HEK293 (cell line): Measurements from ENCODE around the gene LYZL6.

Source experiments
- CTCF ChIA-PET: fragments of 350-600 bp; formaldehyde crosslinking; extraction: SDS; loops from one replicate; lab custom pipeline; 2021; ENCODE audit warnings: antibody characterized with exemption; lab: Yijun Ruan, JAX
- POLR2A ChIA-PET: fragments of 300-600 bp; formaldehyde crosslinking; extraction: SDS; loops from one replicate; lab custom pipeline; 2020; ENCODE audit warnings: antibody characterized with exemption, inconsistent platforms; lab: Yijun Ruan, JAX
- H3K27ac ChIP-seq: fragments of 200-500 bp; sonication (Bioruptor generic); 2 replicates; pipeline ENCODE4 v1.5.1; 2014; ENCODE audit warnings: low read depth, low read length, control low read depth, inconsistent platforms; ENCODE audit errors: extremely low read depth
- H3K36me3 ChIP-seq, 2 experiments: fragments of 200-500 bp in 1 of 2; sonication (Bioruptor generic) in 1 of 2; 1 replicate in 1 of 2; 2 replicates in 1 of 2; pipeline ENCODE4 v1.5.1; 2014 to 2017; ENCODE audit warnings: inconsistent platforms in 2 of 2, low read length in 2 of 2; ENCODE audit not compliant: control insufficient read depth in 2 of 2, insufficient read depth in 1 of 2
- H3K4me1 ChIP-seq: fragments of 200-500 bp; sonication (Bioruptor generic); 2 replicates; pipeline ENCODE4 v1.5.1; 2014; ENCODE audit warnings: mild to moderate bottlenecking, low read length, inconsistent platforms; ENCODE audit not compliant: control insufficient read depth, insufficient read depth
- H3K4me3 ChIP-seq: 2 replicates; pipeline ENCODE4 v1.5.1; 2011; ENCODE audit warnings: low read depth, mild to moderate bottlenecking, control low read depth, low read length, moderate library complexity
- H3K9me3 ChIP-seq: fragments of 200-500 bp; sonication (Bioruptor generic); 2 replicates; pipeline ENCODE4 v1.5.1; 2014; ENCODE audit warnings: low read depth, low read length, inconsistent platforms; ENCODE audit not compliant: control insufficient read depth, insufficient read depth
- BCL11A ChIP-seq: fragments of 450-650 bp; formaldehyde crosslinking; IDR thresholded peaks from 2 replicates; pipeline ENCODE4 v1.5.1; 2016; ENCODE audit warnings: low read depth, missing biosample characterization, missing genetic modification characterization
- PATZ1 ChIP-seq: fragments of 450-650 bp; formaldehyde crosslinking; IDR thresholded peaks from 2 replicates; pipeline ENCODE4 v1.5.1; 2016; ENCODE audit warnings: missing biosample characterization, missing genetic modification characterization
- PRDM6 ChIP-seq: fragments of 450-650 bp; formaldehyde crosslinking; IDR thresholded peaks from 2 replicates; pipeline ENCODE4 v1.5.1; 2017; ENCODE audit warnings: missing biosample characterization, missing genetic modification characterization
- REST ChIP-seq: fragments of 450-650 bp; formaldehyde crosslinking; IDR thresholded peaks from 2 replicates; pipeline ENCODE4 v1.5.1; 2016; ENCODE audit warnings: missing biosample characterization, missing genetic modification characterization
- ZFP41 ChIP-seq: fragments of 450-650 bp; formaldehyde crosslinking; IDR thresholded peaks from 2 replicates; pipeline ENCODE4 v1.5.1; 2016; ENCODE audit warnings: missing biosample characterization, missing genetic modification characterization, borderline replicate concordance
- ZNF121 ChIP-seq: fragments of 450-650 bp; formaldehyde crosslinking; IDR thresholded peaks from 2 replicates; pipeline ENCODE4 v1.5.1; 2016; ENCODE audit warnings: missing biosample characterization, missing genetic modification characterization
- ZNF16 ChIP-seq: fragments of 450-650 bp; formaldehyde crosslinking; IDR thresholded peaks from 2 replicates; pipeline ENCODE4 v1.5.1; 2016; ENCODE audit warnings: low read depth, missing biosample characterization, missing genetic modification characterization
- ZNF169 ChIP-seq: fragments of 450-650 bp; formaldehyde crosslinking; IDR thresholded peaks from 2 replicates; pipeline ENCODE4 v1.5.1; 2016; ENCODE audit warnings: missing biosample characterization, missing genetic modification characterization
- ZNF184 ChIP-seq: fragments of 450-650 bp; IDR thresholded peaks from 2 replicates; pipeline ENCODE4 v1.5.1; 2018; ENCODE audit warnings: missing biosample characterization, mild to moderate bottlenecking, missing genetic modification characterization
- ZNF24 ChIP-seq: fragments of 450-650 bp; formaldehyde crosslinking; IDR thresholded peaks from 2 replicates; pipeline ENCODE4 v1.5.1; 2016; ENCODE audit warnings: missing biosample characterization, missing genetic modification characterization
- ZNF311 ChIP-seq: fragments of 450-650 bp; formaldehyde crosslinking; IDR thresholded peaks from 2 replicates; pipeline ENCODE4 v1.5.1; 2017; ENCODE audit warnings: missing biosample characterization, missing genetic modification characterization, borderline replicate concordance
- ZNF341 ChIP-seq: fragments of 450-650 bp; formaldehyde crosslinking; IDR thresholded peaks from 2 replicates; pipeline ENCODE4; 2016; ENCODE audit warnings: low read depth, missing biosample characterization, missing genetic modification characterization
- ZNF366 ChIP-seq: fragments of 450-650 bp; formaldehyde crosslinking; conservative IDR thresholded peaks from 2 replicates; pipeline ENCODE4 v1.5.1; 2016; ENCODE audit warnings: missing biosample characterization, missing genetic modification characterization
- ZNF394 ChIP-seq: fragments of 450-650 bp; formaldehyde crosslinking; IDR thresholded peaks from 2 replicates; pipeline ENCODE4 v1.5.1; 2016; ENCODE audit warnings: missing biosample characterization, missing genetic modification characterization, mild to moderate bottlenecking, moderate library complexity, borderline replicate concordance
- ZNF416 ChIP-seq: fragments of 450-650 bp; formaldehyde crosslinking; IDR thresholded peaks from 2 replicates; pipeline ENCODE4 v1.5.1; 2016; ENCODE audit warnings: missing biosample characterization, missing genetic modification characterization
- ZNF423 ChIP-seq: fragments of 450-650 bp; formaldehyde crosslinking; IDR thresholded peaks from 2 replicates; pipeline ENCODE4 v1.5.1; 2016; ENCODE audit warnings: missing biosample characterization, missing genetic modification characterization
- ZNF48 ChIP-seq: fragments of 450-650 bp; formaldehyde crosslinking; IDR thresholded peaks from 2 replicates; pipeline ENCODE4 v1.5.1; 2016; ENCODE audit warnings: missing biosample characterization, missing genetic modification characterization
- ZNF544 ChIP-seq: fragments of 450-650 bp; formaldehyde crosslinking; IDR thresholded peaks from 2 replicates; pipeline ENCODE4 v1.5.0; 2017; ENCODE audit warnings: missing biosample characterization, missing genetic modification characterization
- ZNF560 ChIP-seq: fragments of 450-650 bp; formaldehyde crosslinking; IDR thresholded peaks from 2 replicates; pipeline ENCODE4 v1.5.1; 2017; ENCODE audit warnings: missing biosample characterization, missing genetic modification characterization, borderline replicate concordance
- ZNF660 ChIP-seq: fragments of 450-650 bp; IDR thresholded peaks from 2 replicates; pipeline ENCODE4 v1.5.1; 2018; ENCODE audit warnings: missing biosample characterization, mild to moderate bottlenecking, missing genetic modification characterization
- ZNF830 ChIP-seq: fragments of 450-650 bp; IDR thresholded peaks from 2 replicates; pipeline ENCODE4 v1.5.0; 2018; ENCODE audit warnings: missing biosample characterization, missing genetic modification characterization, low read depth, mild to moderate bottlenecking, moderate library complexity

LYZL6 gene

GRCh38 chr17:35982409-35983191 lies 39.1 kb upstream of the LYZL6 start:
- TF ChIP-seq ZNF16 (tag by site-specific recombination) (no peak), ZNF311 (tag by site-specific recombination) (no peak), ZNF394 (tag by site-specific recombination) (no peak), ZNF560 (tag by site-specific recombination) (no peak), ZNF423 (tag by site-specific recombination) (no peak), PRDM6 (tag by site-specific recombination) (no peak), ZNF366 (tag by site-specific recombination) (peak; percentile 96)
- Histone ChIP-seq H3K27ac (no peak overlapping the region), H3K4me1 (no peaks in the 10 kb centered on the region), H3K36me3 (no peaks in the 10 kb centered on the region), H3K4me3 (no peak overlapping the region), H3K9me3 (no peaks in the 10 kb centered on the region)
- ChIA-PET CTCF (interaction anchor here (0.7 to 3.7 kb wide), 11 partner anchors 10 to 165 kb away, joined by 3 to 56 read pairs (median 4); no protein-coding TSS in a partner anchor), POLR2A (no interaction called here)

- ChIA-PET POLR2A (no interaction called here), CTCF (interaction anchor here (0.5 to 3.7 kb wide), 12 partner anchors 10 to 502 kb away, joined by 3 to 56 read pairs (median 4); no protein-coding TSS in a partner anchor)
- no peaks in the 10 kb centered on the region for H3K4me1 ChIP-seq
- H3K27ac ChIP-seq = no peak overlapping the region
- no peak overlapping the region for H3K4me3 ChIP-seq
- H3K9me3 ChIP-seq = no peaks in the 10 kb centered on the region
- no peak for TF ChIP-seq ZNF366 (tag by site-specific recombination)
- TF ChIP-seq ZNF121 (tag by site-specific recombination) = no peak
- no peak for TF ChIP-seq BCL11A
- TF ChIP-seq ZNF830 (tag by site-specific recombination) = no peak
- no peak for TF ChIP-seq ZNF169
- no peak for TF ChIP-seq ZNF544 (tag by site-specific recombination)
- no peak for TF ChIP-seq ZNF560 (tag by site-specific recombination)
- no peak for TF ChIP-seq ZFP41 (tag by site-specific recombination)
- TF ChIP-seq, all 188 proteins: peak for 0
- H3K36me3 ChIP-seq = no peaks in the 10 kb centered on the region
Observed at GRCh38 chr17:35981908-35982330, 38.4 kb upstream of the LYZL6 start.

- H3K4me1 ChIP-seq = no peaks in the 10 kb centered on the region
- no peak within 1 kb of the TSS for H3K27ac ChIP-seq
- no peaks in the 10 kb centered on the region for H3K36me3 ChIP-seq
- CTCF ChIA-PET = interaction anchor here (1.0 to 3.7 kb wide), 8 partner anchors 9 to 502 kb away, joined by 3 to 56 read pairs (median 6); no protein-coding TSS in a partner anchor
- no peak for TF ChIP-seq ZNF24
- TF ChIP-seq ZNF660 (tag by site-specific recombination) = no peak
- no peak for TF ChIP-seq ZNF416
- no peak for TF ChIP-seq PATZ1 (tag by site-specific recombination)
- no peak for TF ChIP-seq REST (tag by site-specific recombination)
- TF ChIP-seq ZNF341 = no peak
- TF ChIP-seq ZNF48 (tag by site-specific recombination) = no peak
- no peak for TF ChIP-seq ZNF184
- POLR2A ChIA-PET = no interaction called here
- no peaks in the 10 kb centered on the region for H3K9me3 ChIP-seq
- H3K4me3 ChIP-seq = no peak within 1 kb of the TSS
Observed at GRCh38 chr17:35981246-35981645, 37.7 kb upstream of the LYZL6 start, which contains the start of gene CCL16. TSS of gene CCL16 (minus strand) at chr17:35981497. CDS start at chr17:35981420, 77 bp downstream.
